ENCODE data around the gene ZDHHC7. TPM values are rescaled to one million over a fixed set of nuclear protein-coding genes. Genes with fewer than 3 reads are reported as not detected.

The ZDHHC7 gene
- total RNA-seq, 4 donors from 2014 or later: 45.6 to 68.8 (median 54.3) TPM

- Histone ChIP-seq H3K4me1 (peaks cover 9 to 26% (median 19%) of the 10 kb centered on the region in 4 donors), H3K36me3 (no peaks in the 10 kb centered on the region), H3K9me3 (no peaks in the 10 kb centered on the region), H3K27ac (replicated peaks in 1 of 4) (no peak overlapping the region), H3K27me3 (no peaks in the 10 kb centered on the region), H3K4me3 (no peak overlapping the region)
- no peak for TF ChIP-seq POLR2A (IDR thresholded peaks at IDR 0.05; ENCODE audit: low read depth)
- no peak for TF ChIP-seq EP300 (IDR thresholded peaks at IDR 0.05)
- TF ChIP-seq CTCF (IDR thresholded peaks at IDR 0.05): no peak
- no peak for TF ChIP-seq POLR2AphosphoS5 (IDR thresholded peaks at IDR 0.05)
- WGBS: 88% methylated on average over 9 of the region's 10 CpGs
- intact Hi-C loops (cut with DNase I): no loop called here
- no peak for DNase-seq (ENCODE audit: extremely low spot score)
These were observed 60.4 kb downstream of the ZDHHC7 start for GRCh38 chr16:84950906-84951305.

GRCh38 chr16:84949772-84950436, 61.4 kb downstream of the ZDHHC7 start:
- DNase-seq (ENCODE audit: extremely low spot score): no peak
- no peaks in the 10 kb centered on the region for H3K27me3 ChIP-seq
- H3K4me1 ChIP-seq: peaks cover 9 to 26% (median 19%) of the 10 kb centered on the region in 4 donors
- intact Hi-C loops (cut with DNase I): no loop called here
- no peaks in the 10 kb centered on the region for H3K36me3 ChIP-seq
- H3K4me3 ChIP-seq: no peak overlapping the region
- 82% methylated on average over 10 of the region's 10 CpGs for WGBS
- H3K27ac ChIP-seq (replicated peaks in 1 of 4): no peak overlapping the region
- no peaks in the 10 kb centered on the region for H3K9me3 ChIP-seq
- TF ChIP-seq POLR2A (IDR thresholded peaks at IDR 0.05; ENCODE audit: low read depth) (no peak), CTCF (IDR thresholded peaks at IDR 0.05) (no peak), POLR2AphosphoS5 (IDR thresholded peaks at IDR 0.05) (no peak), EP300 (IDR thresholded peaks at IDR 0.05) (no peak)

GRCh38 chr16:84948851-84949610, 62.3 kb downstream of the ZDHHC7 start:
- WGBS: 75% methylated on average over 10 of the region's 10 CpGs
- TF ChIP-seq CTCF (IDR thresholded peaks at IDR 0.05) (no peak), EP300 (IDR thresholded peaks at IDR 0.05) (no peak), POLR2A (IDR thresholded peaks at IDR 0.05; ENCODE audit: low read depth) (no peak), POLR2AphosphoS5 (IDR thresholded peaks at IDR 0.05) (no peak)
- no peaks in the 10 kb centered on the region for H3K9me3 ChIP-seq
- intact Hi-C loops (cut with DNase I): no loop called here
- H3K36me3 ChIP-seq: no peaks in the 10 kb centered on the region
- no peak overlapping the region for H3K4me3 ChIP-seq
- peaks cover 9 to 26% (median 19%) of the 10 kb centered on the region in 4 donors for H3K4me1 ChIP-seq
- H3K27me3 ChIP-seq: no peaks in the 10 kb centered on the region
- no peak for DNase-seq (ENCODE audit: extremely low spot score)
- H3K27ac ChIP-seq (replicated peaks in 1 of 4): no peak overlapping the region

- TF ChIP-seq CTCF (IDR thresholded peaks at IDR 0.05): no peak
- TF ChIP-seq POLR2AphosphoS5 (IDR thresholded peaks at IDR 0.05): no peak
- TF ChIP-seq EP300 (IDR thresholded peaks at IDR 0.05): no peak
- TF ChIP-seq POLR2A (IDR thresholded peaks at IDR 0.05; ENCODE audit: low read depth): no peak
- intact Hi-C loops (cut with DNase I): no loop called here
- Histone ChIP-seq H3K4me1 (peaks cover 9 to 21% (median 15%) of the 10 kb centered on the region in 4 donors), H3K4me3 (no peak overlapping the region), H3K36me3 (no peaks in the 10 kb centered on the region), H3K9me3 (no peaks in the 10 kb centered on the region), H3K27ac (replicated peaks in 1 of 4) (no peak overlapping the region), H3K27me3 (no peaks in the 10 kb centered on the region)
- no peak for DNase-seq (ENCODE audit: extremely low spot score)
- 83% methylated on average over 17 of the region's 27 CpGs for WGBS
These were observed 63.1 kb downstream of the ZDHHC7 start for GRCh38 chr16:84947996-84948850.
